K562 (cell line): ENCODE measurements around the gene IRF9. TPM values are rescaled to one million over a fixed set of nuclear protein-coding genes. Genes with fewer than 3 reads are reported as not detected.

Experiments
- BRD9 ChIP-seq: fragments of 450-650 bp; IDR thresholded peaks from 2 replicates; pipeline ENCODE4 v1.6.1; 2018; ENCODE audit warnings: low read depth; ENCODE audit not compliant: partially characterized antibody
- CBX5 ChIP-seq: IDR thresholded peaks from 2 replicates; pipeline ENCODE4 v1.6.1; 2014; ENCODE audit warnings: low read depth, borderline replicate concordance
- EWSR1 ChIP-seq: fragments of 450-650 bp; IDR thresholded peaks from 2 replicates; pipeline ENCODE4 v1.6.1; 2018; ENCODE audit warnings: borderline replicate concordance, mild to moderate bottlenecking, low read depth, moderate library complexity; ENCODE audit not compliant: partially characterized antibody
- HEY1 ChIP-seq: fragments of 250-450 bp; sonication (Bioruptor Pico); IDR thresholded peaks from 2 replicates; pipeline ENCODE4 v1.5.0; 2020; ENCODE audit warnings: mild to moderate bottlenecking, moderate library complexity, borderline replicate concordance
- HLTF ChIP-seq: fragments of 450-650 bp; IDR thresholded peaks from 2 replicates; pipeline ENCODE4 v1.6.1; 2016
- HNRNPLL ChIP-seq: fragments of 200-400 bp; formaldehyde crosslinking; IDR thresholded peaks from 2 replicates; pipeline ENCODE4 v1.6.1; 2017; ENCODE audit warnings: low read length, low read depth, mild to moderate bottlenecking; ENCODE audit not compliant: poor library complexity, severe bottlenecking
- KDM5B ChIP-seq: fragments of 200-600 bp; sonication (generic); IDR thresholded peaks from 2 replicates; pipeline ENCODE4 v1.6.1; 2012; ENCODE audit warnings: low read depth, mild to moderate bottlenecking, moderate library complexity, low read length, control low read depth, inconsistent platforms; ENCODE audit not compliant: insufficient replicate concordance
- KLF1 ChIP-seq: fragments of 450-650 bp; IDR thresholded peaks from 2 replicates; pipeline ENCODE4 v1.6.1; 2016; ENCODE audit warnings: missing genetic modification characterization, missing compliant biosample characterization
- LARP7 ChIP-seq: fragments of 450-650 bp; IDR thresholded peaks from 2 replicates; pipeline ENCODE4 v1.6.1; 2016
- MTA1 ChIP-seq: fragments of 450-650 bp; IDR thresholded peaks from 2 replicates; pipeline ENCODE4 v1.6.1; 2017; ENCODE audit warnings: borderline replicate concordance
- PHB ChIP-seq: fragments of 250-450 bp; sonication (Bioruptor Pico); IDR thresholded peaks from 2 replicates; pipeline ENCODE4 v1.5.0; 2021
- PTTG1 ChIP-seq: fragments of 450-650 bp; IDR thresholded peaks from 2 replicates; pipeline ENCODE4 v1.6.1; 2016; ENCODE audit warnings: low read depth, mild to moderate bottlenecking, missing genetic modification characterization, missing compliant biosample characterization
- SIN3B ChIP-seq: fragments of 450-650 bp; IDR thresholded peaks from 2 replicates; pipeline ENCODE4 v1.6.1; 2017; ENCODE audit warnings: low read depth, mild to moderate bottlenecking, moderate library complexity
- SP2 ChIP-seq: IDR thresholded peaks from 2 replicates; pipeline ENCODE4 v1.6.1; 2011; ENCODE audit warnings: mild to moderate bottlenecking, low read depth, low read length, moderate library complexity; ENCODE audit not compliant: poor library complexity, severe bottlenecking; ENCODE audit errors: extremely low read depth
- ZBTB7A ChIP-seq: IDR thresholded peaks from 2 replicates; pipeline ENCODE4 v1.6.1; 2011; ENCODE audit warnings: low read depth, mild to moderate bottlenecking, low read length, moderate library complexity, borderline replicate concordance; ENCODE audit not compliant: control insufficient read depth
- ZNF23 ChIP-seq: fragments of 250-450 bp; sonication (Bioruptor Pico); IDR thresholded peaks from 2 replicates; pipeline ENCODE4 v1.4.0; 2020; ENCODE audit warnings: mild to moderate bottlenecking
- ZNF695 ChIP-seq: fragments of 450-650 bp; formaldehyde crosslinking; IDR thresholded peaks from 2 replicates; pipeline ENCODE4 v1.4.0; 2020; ENCODE audit warnings: mild to moderate bottlenecking, moderate library complexity
- polyA plus RNA-seq, 8 experiments: library from polyadenylated mRNA; depleted of rRNA in 4 of 8; stranded (reverse) in 5 of 8; unstranded in 3 of 8; fragments of >200 nt; fragmentation: Nextera tagmentation in 2 of 8; fragmentation: Illumina TruSeq in 1 of 8; extraction: Ambion mirVana in 2 of 8; extraction: Trizol in 1 of 8; gene quantifications; 2 replicates each; pipeline versions ENCODE4 v1.2.1 to v1.2.3, GENCODE V29; 2011 to 2014; ENCODE audit warnings: inconsistent platforms in 1 of 8, missing spikeins in 1 of 8
- total RNA-seq, 7 experiments: library from RNA; depleted of rRNA in 6 of 7; stranded (reverse); fragments of >200 nt in 6 of 7; fragmentation: Illumina TruSeq in 2 of 7; extraction: Trizol in 2 of 7; gene quantifications; 2 replicates each; pipeline versions ENCODE4 v1.2.1 to v1.2.3, GENCODE V29; 2011 to 2021; ENCODE audit warnings: low replicate concordance in 1 of 7
- TF ChIP-seq, protein P1 (sequence below): fragments of 450-650 bp; IDR thresholded peaks from 2 replicates; pipeline ENCODE4 v1.6.1; 2016; ENCODE audit warnings: antibody characterized with exemption
- TF ChIP-seq, protein P2 (sequence below): sonication (generic); formaldehyde crosslinking; IDR thresholded peaks from 2 replicates; pipeline ENCODE4 v1.9.0; 2022; ENCODE audit warnings: mild to moderate bottlenecking, missing genetic modification reagents
- TF ChIP-seq, protein P3 (sequence below): sonication (generic); formaldehyde crosslinking; IDR thresholded peaks from 2 replicates; pipeline ENCODE4 v1.8.1; 2023; ENCODE audit warnings: mild to moderate bottlenecking, missing genetic modification reagents
- TF ChIP-seq, protein P4 (sequence below): sonication (generic); formaldehyde crosslinking; IDR thresholded peaks from 2 replicates; pipeline ENCODE4 v1.8.0; 2022; ENCODE audit warnings: mild to moderate bottlenecking, missing genetic modification reagents, borderline replicate concordance
- TF ChIP-seq, protein P5 (sequence below): fragments of 250-450 bp; sonication (Bioruptor Pico); IDR thresholded peaks from 2 replicates; pipeline ENCODE4 v1.8.0; 2021; ENCODE audit warnings: mild to moderate bottlenecking, moderate library complexity

Gene IRF9
- total and polyA plus RNA-seq, 9 of the 15 experiments (the other 6 are each of a cell fraction or from before 2014, with no cell fraction given), result 0.79 to 14.8 (median 6.1) TPM

DNA sequence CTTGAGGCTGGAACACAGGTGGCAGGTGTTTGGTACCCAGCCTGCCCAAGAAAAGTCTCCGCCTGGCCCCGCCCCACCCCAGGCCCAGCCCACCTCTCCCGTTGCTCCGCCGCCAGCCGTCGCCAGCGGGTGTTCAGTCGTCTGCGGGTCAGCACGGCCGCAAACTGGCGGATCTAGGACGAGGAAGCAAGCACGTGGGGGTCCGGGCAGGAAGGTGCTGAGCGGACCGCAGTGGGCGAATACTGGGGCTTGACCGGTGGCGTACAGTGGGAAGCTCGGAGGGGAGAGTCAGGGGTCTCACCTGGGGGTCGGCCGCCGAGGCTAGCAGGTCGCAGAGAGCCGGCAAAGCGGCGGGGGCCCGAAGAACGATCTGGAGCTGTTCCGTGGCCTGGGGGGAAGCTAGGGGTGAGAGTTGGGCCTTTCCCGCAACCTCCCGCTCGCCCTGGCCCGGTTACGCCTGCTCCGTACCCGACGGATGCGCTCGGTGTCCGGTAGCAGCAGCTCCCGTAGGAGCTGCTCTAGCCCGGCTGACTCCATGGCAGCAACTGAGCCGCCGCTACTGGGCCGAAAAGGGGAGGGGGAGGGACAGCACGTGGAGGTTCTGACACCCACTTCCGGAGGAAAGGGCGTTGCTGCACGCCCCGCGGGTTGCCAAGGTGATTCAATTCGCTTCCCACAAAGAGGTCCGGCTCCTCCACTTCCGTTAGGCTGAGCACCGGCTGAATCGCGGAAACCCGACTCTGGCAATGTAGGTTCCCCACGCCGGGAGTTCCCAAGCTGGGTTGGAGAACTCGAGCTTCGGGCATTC lies 27.4 kb downstream of the IRF9 start, which contains the start of gene IPO4 (continued):
- no peak for TF ChIP-seq SP2
- peak; percentile 97 for TF ChIP-seq KLF1
- TF ChIP-seq, protein P1, sequence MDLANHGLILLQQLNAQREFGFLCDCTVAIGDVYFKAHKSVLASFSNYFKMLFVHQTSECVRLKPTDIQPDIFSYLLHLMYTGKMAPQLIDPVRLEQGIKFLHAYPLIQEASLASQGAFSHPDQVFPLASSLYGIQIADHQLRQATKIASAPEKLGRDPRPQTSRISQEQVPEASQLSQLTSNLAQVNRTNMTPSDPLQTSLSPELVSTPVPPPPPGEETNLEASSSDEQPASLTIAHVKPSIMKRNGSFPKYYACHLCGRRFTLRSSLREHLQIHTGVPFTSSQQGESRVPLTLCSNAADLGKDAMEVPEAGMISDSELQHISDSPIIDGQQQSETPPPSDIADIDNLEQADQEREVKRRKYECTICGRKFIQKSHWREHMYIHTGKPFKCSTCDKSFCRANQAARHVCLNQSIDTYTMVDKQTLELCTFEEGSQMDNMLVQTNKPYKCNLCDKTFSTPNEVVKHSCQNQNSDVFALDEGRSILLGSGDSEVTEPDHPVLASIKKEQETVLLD, result no peak
- no peak for TF ChIP-seq PHB (CRISPR knock-in tag)
- TF ChIP-seq ZNF695 (CRISPR knock-in tag), result no peak
- no peak for TF ChIP-seq PTTG1 (tag)
- no peak for TF ChIP-seq MTA1
- TF ChIP-seq BRD9, result no peak
- peak; percentile 63 for TF ChIP-seq KDM5B
- TF ChIP-seq HEY1, result no peak
- TF ChIP-seq ZNF23, result no peak
- TF ChIP-seq, protein P2, sequence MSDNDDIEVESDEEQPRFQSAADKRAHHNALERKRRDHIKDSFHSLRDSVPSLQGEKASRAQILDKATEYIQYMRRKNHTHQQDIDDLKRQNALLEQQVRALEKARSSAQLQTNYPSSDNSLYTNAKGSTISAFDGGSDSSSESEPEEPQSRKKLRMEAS, result peak; percentile 96
- TF ChIP-seq, protein P3, sequence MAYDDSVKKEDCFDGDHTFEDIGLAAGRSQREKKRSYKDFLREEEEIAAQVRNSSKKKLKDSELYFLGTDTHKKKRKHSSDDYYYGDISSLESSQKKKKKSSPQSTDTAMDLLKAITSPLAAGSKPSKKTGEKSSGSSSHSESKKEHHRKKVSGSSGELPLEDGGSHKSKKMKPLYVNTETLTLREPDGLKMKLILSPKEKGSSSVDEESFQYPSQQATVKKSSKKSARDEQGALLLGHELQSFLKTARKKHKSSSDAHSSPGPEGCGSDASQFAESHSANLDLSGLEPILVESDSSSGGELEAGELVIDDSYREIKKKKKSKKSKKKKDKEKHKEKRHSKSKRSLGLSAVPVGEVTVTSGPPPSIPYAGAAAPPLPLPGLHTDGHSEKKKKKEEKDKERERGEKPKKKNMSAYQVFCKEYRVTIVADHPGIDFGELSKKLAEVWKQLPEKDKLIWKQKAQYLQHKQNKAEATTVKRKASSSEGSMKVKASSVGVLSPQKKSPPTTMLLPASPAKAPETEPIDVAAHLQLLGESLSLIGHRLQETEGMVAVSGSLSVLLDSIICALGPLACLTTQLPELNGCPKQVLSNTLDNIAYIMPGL (CRISPR knock-in tag), result no peak
- TF ChIP-seq ZBTB7A, result no peak
- TF ChIP-seq HLTF, result no peak
- TF ChIP-seq CBX5, result no peak
- TF ChIP-seq, protein P4, sequence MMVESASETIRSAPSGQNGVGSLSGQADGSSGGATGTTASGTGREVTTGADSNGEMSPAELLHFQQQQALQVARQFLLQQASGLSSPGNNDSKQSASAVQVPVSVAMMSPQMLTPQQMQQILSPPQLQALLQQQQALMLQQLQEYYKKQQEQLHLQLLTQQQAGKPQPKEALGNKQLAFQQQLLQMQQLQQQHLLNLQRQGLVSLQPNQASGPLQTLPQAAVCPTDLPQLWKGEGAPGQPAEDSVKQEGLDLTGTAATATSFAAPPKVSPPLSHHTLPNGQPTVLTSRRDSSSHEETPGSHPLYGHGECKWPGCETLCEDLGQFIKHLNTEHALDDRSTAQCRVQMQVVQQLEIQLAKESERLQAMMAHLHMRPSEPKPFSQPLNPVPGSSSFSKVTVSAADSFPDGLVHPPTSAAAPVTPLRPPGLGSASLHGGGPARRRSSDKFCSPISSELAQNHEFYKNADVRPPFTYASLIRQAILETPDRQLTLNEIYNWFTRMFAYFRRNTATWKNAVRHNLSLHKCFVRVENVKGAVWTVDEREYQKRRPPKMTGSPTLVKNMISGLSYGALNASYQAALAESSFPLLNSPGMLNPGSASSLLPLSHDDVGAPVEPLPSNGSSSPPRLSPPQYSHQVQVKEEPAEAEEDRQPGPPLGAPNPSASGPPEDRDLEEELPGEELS (CRISPR knock-in tag), result no peak
- TF ChIP-seq EWSR1, result no peak
- TF ChIP-seq, protein P5, sequence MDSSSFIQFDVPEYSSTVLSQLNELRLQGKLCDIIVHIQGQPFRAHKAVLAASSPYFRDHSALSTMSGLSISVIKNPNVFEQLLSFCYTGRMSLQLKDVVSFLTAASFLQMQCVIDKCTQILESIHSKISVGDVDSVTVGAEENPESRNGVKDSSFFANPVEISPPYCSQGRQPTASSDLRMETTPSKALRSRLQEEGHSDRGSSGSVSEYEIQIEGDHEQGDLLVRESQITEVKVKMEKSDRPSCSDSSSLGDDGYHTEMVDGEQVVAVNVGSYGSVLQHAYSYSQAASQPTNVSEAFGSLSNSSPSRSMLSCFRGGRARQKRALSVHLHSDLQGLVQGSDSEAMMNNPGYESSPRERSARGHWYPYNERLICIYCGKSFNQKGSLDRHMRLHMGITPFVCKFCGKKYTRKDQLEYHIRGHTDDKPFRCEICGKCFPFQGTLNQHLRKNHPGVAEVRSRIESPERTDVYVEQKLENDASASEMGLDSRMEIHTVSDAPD (CRISPR knock-in tag), result no peak
- no peak; the same call in 1 of the 2 replicates for TF ChIP-seq SIN3B
- peak; percentile 91 for TF ChIP-seq HNRNPLL
- no peak for TF ChIP-seq LARP7
